ENCODE data around the gene SEMG1.

SEMG1 gene

GRCh38 chr20:45229264-45230056, 22.6 kb downstream of the SEMG1 start:
- no peaks in the 10 kb centered on the region for H3K9me3 ChIP-seq (ENCODE audit: control insufficient read depth, low read length)
- H3K4me3 ChIP-seq (ENCODE audit: low read length) = no peak overlapping the region
- H3K36me3 ChIP-seq (ENCODE audit: control insufficient read depth, insufficient read depth, low read length) = no peaks in the 10 kb centered on the region
- no peak overlapping the region for H3K9ac ChIP-seq (ENCODE audit: low read length)
- no peaks in the 10 kb centered on the region for H3K27me3 ChIP-seq (ENCODE audit: control insufficient read depth, insufficient read depth, low read length)
- H3K4me1 ChIP-seq (ENCODE audit: control insufficient read depth, insufficient read depth, low read length) = no peaks in the 10 kb centered on the region

GRCh38 chr20:45230631-45231030, 23.8 kb downstream of the SEMG1 start:
- Histone ChIP-seq H3K9me3 (ENCODE audit: control insufficient read depth, low read length) (no peaks in the 10 kb centered on the region), H3K4me1 (ENCODE audit: control insufficient read depth, insufficient read depth, low read length) (no peaks in the 10 kb centered on the region)

DNA sequence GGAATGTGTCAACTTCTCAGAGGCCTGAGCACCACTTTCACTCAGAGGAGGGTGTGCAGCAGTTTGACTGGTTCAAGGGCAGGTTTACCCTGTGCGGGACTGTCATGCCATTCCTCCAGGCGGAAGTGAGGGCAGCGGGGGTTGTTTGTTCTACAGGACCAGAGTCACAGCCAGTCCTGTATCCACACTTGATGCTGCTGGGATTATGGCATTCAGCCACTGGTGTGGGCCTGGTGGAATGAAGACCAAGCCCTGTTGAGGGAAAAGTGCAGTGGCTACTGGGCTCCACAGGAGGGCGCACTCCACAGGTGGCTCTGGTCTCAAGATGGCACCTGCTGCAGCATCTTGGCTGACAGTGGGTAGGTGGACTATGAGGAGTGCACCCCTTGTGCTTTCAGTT, 29.2 kb downstream of the SEMG1 start:
- Histone ChIP-seq H3K9ac (ENCODE audit: low read length) (no peak overlapping the region), H3K4me3 (ENCODE audit: low read length) (no peak overlapping the region), H3K4me1 (ENCODE audit: control insufficient read depth, insufficient read depth, low read length) (no peaks in the 10 kb centered on the region), H3K9me3 (ENCODE audit: control insufficient read depth, low read length) (no peaks in the 10 kb centered on the region), H3K36me3 (ENCODE audit: control insufficient read depth, insufficient read depth, low read length) (no peaks in the 10 kb centered on the region), H3K27me3 (ENCODE audit: control insufficient read depth, insufficient read depth, low read length) (no peaks in the 10 kb centered on the region)

More at GRCh38 chr20:45230631-45231030, 23.8 kb downstream of the SEMG1 start:
- H3K27me3 ChIP-seq (ENCODE audit: control insufficient read depth, insufficient read depth, low read length) = no peaks in the 10 kb centered on the region
- H3K36me3 ChIP-seq (ENCODE audit: control insufficient read depth, insufficient read depth, low read length) = no peaks in the 10 kb centered on the region
- no peak overlapping the region for H3K4me3 ChIP-seq (ENCODE audit: low read length)
- H3K9ac ChIP-seq (ENCODE audit: low read length) = no peak overlapping the region

DNA sequence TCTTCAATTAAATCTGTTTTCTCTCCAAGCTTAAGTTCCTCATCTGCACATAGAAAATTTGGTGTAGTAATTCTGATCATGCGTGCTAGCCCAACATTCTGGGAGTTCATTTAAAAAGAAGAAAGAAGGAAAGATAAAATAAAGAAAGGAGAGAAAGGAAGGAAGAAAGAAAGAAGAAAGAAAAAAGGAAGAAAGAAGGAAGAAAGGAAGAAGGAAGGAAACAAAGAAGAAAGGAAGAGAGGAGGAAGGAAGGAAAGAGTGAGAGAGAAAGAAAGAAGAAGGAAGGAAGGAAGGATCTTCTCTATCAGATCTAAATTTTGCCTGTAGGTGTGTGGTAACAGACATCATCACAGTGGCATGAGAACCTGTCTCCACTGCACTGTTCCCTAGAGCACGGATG, 31.3 kb downstream of the SEMG1 start:
- H3K4me1 ChIP-seq (ENCODE audit: control insufficient read depth, insufficient read depth, low read length) = no peaks in the 10 kb centered on the region
- H3K27me3 ChIP-seq (ENCODE audit: control insufficient read depth, insufficient read depth, low read length) = no peaks in the 10 kb centered on the region
- H3K4me3 ChIP-seq (ENCODE audit: low read length) = no peak overlapping the region
- H3K9me3 ChIP-seq (ENCODE audit: control insufficient read depth, low read length) = no peaks in the 10 kb centered on the region
- no peaks in the 10 kb centered on the region for H3K36me3 ChIP-seq (ENCODE audit: control insufficient read depth, insufficient read depth, low read length)
- no peak overlapping the region for H3K9ac ChIP-seq (ENCODE audit: low read length)

- Histone ChIP-seq H3K9me3 (ENCODE audit: control insufficient read depth, low read length) (no peaks in the 10 kb centered on the region), H3K9ac (ENCODE audit: low read length) (no peak overlapping the region), H3K27me3 (ENCODE audit: control insufficient read depth, insufficient read depth, low read length) (no peaks in the 10 kb centered on the region), H3K36me3 (ENCODE audit: control insufficient read depth, insufficient read depth, low read length) (no peaks in the 10 kb centered on the region), H3K4me3 (ENCODE audit: low read length) (no peak overlapping the region), H3K4me1 (ENCODE audit: control insufficient read depth, insufficient read depth, low read length) (peaks cover 8% of the 10 kb centered on the region)
Observed at GRCh38 chr20:45246109-45246508, 39.3 kb downstream of the SEMG1 start.

DNA sequence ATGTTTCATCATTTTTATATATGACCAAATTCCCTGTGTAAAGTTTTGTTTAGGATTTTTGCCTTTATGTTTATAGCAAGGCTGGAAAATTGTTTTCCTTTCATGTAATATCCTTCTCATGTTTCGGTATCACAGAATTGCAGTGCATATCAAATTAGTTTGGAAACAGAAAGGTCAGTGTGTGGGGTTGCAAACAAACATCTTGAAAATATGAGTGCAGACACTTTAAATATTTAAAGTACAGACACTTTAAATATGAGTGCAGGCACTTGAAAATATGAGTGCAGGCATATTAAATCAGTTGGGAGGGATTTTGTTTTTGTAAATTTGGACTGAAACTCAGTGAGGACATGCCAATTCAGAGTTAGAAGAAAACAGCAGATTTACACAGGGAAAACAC, 41.0 kb downstream of the SEMG1 start:
- Histone ChIP-seq H3K9ac (ENCODE audit: low read length) (no peak overlapping the region), H3K36me3 (ENCODE audit: control insufficient read depth, insufficient read depth, low read length) (no peaks in the 10 kb centered on the region), H3K9me3 (ENCODE audit: control insufficient read depth, low read length) (no peaks in the 10 kb centered on the region), H3K27me3 (ENCODE audit: control insufficient read depth, insufficient read depth, low read length) (no peaks in the 10 kb centered on the region), H3K4me1 (ENCODE audit: control insufficient read depth, insufficient read depth, low read length) (peaks cover 16% of the 10 kb centered on the region), H3K4me3 (ENCODE audit: low read length) (no peak overlapping the region)

DNA sequence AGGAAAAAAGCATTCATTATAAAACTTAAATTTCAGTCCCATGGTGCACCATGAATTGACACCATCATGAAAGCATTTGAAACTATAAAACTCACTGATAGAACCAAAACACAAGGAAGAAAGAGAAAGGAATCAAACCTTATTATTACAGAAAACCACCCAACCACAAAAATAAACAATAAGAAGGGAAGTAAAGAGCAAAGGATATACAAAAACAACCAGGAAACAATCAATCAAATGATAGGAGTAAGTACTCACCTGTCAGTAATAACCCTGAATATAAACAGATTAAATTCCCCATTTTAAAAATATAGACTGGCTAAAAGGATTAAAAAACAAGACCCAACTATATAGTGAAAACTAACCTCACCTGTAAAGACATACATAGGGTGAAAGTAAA, 41.8 kb downstream of the SEMG1 start:
- Histone ChIP-seq H3K27me3 (ENCODE audit: control insufficient read depth, insufficient read depth, low read length) (no peaks in the 10 kb centered on the region), H3K4me3 (ENCODE audit: low read length) (no peak overlapping the region), H3K4me1 (ENCODE audit: control insufficient read depth, insufficient read depth, low read length) (peaks cover 24% of the 10 kb centered on the region), H3K36me3 (ENCODE audit: control insufficient read depth, insufficient read depth, low read length) (no peaks in the 10 kb centered on the region), H3K9ac (ENCODE audit: low read length) (no peak overlapping the region), H3K9me3 (ENCODE audit: control insufficient read depth, low read length) (no peaks in the 10 kb centered on the region)

DNA sequence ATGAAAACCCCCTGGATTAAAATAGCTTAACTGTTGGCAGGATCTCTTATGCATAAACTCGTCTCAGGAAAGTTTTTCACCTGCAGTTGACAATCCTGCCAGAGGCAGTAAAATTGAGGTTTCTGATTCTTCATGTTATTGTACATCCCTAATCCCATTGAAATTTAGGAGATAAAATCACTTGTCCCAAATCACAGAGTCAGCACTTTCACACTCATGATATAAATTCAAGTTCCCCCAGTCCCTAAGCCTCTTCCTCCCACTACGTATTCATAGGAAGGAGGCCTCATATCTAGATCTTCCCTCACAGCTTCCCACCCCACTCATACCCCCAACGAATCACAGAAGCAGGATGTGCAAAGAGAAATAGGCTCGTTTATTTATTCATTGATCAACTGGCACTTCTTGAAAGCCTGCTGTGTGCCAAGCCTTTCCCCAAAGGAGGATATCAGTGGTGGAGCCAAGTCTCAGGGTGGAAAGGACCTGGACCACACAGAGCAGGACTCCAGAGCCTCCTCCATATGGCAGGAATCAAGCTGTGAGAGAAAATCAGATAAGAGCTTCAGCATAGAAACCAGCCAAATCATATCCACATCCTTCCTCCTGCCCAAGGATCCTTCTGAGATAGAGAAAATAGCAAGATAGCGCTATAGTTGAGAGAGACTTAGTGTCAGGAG, 45.2 kb downstream of the SEMG1 start:
- no peaks in the 10 kb centered on the region for H3K36me3 ChIP-seq (ENCODE audit: control insufficient read depth, insufficient read depth, low read length)
- H3K9me3 ChIP-seq (ENCODE audit: control insufficient read depth, low read length) = no peaks in the 10 kb centered on the region
- no peaks in the 10 kb centered on the region for H3K27me3 ChIP-seq (ENCODE audit: control insufficient read depth, insufficient read depth, low read length)
- H3K4me1 ChIP-seq (ENCODE audit: control insufficient read depth, insufficient read depth, low read length) = peaks cover 42% of the 10 kb centered on the region
- no peak overlapping the region for H3K9ac ChIP-seq (ENCODE audit: low read length)
- no peak overlapping the region for H3K4me3 ChIP-seq (ENCODE audit: low read length)

DNA sequence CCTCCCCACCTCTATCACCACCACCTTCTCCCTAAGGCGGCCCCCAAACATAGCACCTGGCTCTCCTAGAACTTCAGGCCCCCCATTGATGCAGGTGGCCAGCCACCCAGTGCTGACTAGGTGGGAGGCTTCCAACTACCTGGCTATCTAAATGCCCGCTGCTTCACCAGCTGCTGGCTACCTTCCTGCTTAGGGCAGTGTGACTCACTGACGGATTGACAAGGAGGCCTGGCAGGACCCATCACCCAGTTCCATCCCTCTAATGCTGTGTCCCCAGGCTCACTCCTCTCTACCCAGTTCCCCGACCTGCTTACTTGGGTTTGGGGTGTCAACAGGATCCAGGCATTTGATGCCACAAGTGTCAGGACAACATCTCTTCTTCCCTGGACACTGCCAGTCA, 46.4 kb downstream of the SEMG1 start:
- Histone ChIP-seq H3K27me3 (ENCODE audit: control insufficient read depth, insufficient read depth, low read length) (no peaks in the 10 kb centered on the region), H3K9ac (ENCODE audit: low read length) (peak overlapping the region; percentile 36), H3K36me3 (ENCODE audit: control insufficient read depth, insufficient read depth, low read length) (no peaks in the 10 kb centered on the region), H3K4me3 (ENCODE audit: low read length) (peak overlapping the region; percentile 20), H3K4me1 (ENCODE audit: control insufficient read depth, insufficient read depth, low read length) (peaks cover 37% of the 10 kb centered on the region), H3K9me3 (ENCODE audit: control insufficient read depth, low read length) (no peaks in the 10 kb centered on the region)

DNA sequence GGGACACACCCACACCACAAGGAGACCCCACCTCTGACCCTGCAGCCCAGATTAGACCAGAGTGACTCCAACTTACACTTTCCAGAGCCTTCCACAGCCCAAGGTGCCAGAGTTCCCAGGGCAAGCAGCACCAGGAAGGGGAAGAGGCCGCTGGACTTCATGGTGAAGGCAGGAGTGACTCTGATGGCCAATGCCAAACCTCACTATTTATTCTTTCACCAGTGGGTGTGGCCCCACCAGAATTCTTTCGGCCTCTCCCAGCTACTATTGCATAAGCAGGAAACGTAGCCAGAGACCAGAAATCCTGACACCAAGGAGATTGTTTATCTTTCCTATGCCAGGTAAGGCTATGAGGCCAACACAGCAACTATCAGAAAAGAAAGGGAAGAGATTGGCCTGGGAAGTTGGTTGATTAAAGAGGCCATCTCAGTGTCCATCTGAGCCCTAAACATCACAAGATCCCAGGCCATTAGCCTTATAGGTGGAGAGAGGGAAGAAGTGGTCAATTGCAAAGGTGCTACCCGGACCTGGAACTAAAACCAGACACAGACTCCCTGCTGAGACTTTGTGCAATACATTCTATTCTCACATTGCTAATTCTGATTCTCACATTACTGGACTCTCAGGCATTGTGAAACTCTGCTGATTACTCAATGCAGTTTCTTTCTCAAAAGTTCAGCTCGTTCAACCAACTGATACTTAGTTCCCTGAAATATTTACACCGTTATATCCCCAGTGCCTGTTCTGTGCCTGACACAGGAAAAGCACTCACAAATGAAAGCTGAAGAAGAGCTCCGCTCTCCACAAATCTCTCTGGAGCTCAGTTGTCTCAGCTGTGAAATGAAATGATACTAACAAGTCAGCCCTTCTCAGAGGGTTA, 47.8 kb downstream of the SEMG1 start, which contains the start of gene SLPI:
TSS of gene SLPI (minus strand) at position 182 of the 880 bp plus-strand sequence. CDS start at position 161, 21 bp downstream.
- Histone ChIP-seq H3K9me3 (ENCODE audit: control insufficient read depth, low read length) (no peaks in the 10 kb centered on the region), H3K9ac (ENCODE audit: low read length) (peak within 1 kb of the TSS; percentile 36), H3K4me1 (ENCODE audit: control insufficient read depth, insufficient read depth, low read length) (peaks cover 34% of the 10 kb centered on the region), H3K4me3 (ENCODE audit: low read length) (peak within 1 kb of the TSS; percentile 20), H3K27me3 (ENCODE audit: control insufficient read depth, insufficient read depth, low read length) (no peaks in the 10 kb centered on the region), H3K36me3 (ENCODE audit: control insufficient read depth, insufficient read depth, low read length) (no peaks in the 10 kb centered on the region)

DNA sequence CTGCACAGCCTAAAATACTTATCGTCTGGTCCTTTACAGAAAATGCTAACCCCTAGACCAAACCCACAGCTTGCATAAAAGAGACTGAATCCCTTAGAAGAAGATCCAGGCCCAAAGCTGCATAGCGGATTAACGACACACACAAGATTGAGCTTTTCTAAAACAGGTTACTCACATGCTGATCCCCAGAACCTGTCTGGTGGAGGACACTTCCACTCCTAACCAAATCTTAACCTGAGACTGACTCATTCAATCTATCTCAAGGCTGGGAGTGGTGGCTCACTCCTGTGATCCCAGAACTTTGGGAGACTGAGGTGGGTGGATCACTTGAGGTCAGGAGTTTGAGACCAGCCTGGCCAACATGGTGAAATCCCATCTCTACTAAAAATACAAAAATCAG, 50.3 kb downstream of the SEMG1 start:
- no peaks in the 10 kb centered on the region for H3K27me3 ChIP-seq (ENCODE audit: control insufficient read depth, insufficient read depth, low read length)
- no peaks in the 10 kb centered on the region for H3K9me3 ChIP-seq (ENCODE audit: control insufficient read depth, low read length)
- no peak overlapping the region for H3K4me3 ChIP-seq (ENCODE audit: low read length)
- H3K9ac ChIP-seq (ENCODE audit: low read length) = no peak overlapping the region
- H3K36me3 ChIP-seq (ENCODE audit: control insufficient read depth, insufficient read depth, low read length) = no peaks in the 10 kb centered on the region
- H3K4me1 ChIP-seq (ENCODE audit: control insufficient read depth, insufficient read depth, low read length) = peaks cover 32% of the 10 kb centered on the region

DNA sequence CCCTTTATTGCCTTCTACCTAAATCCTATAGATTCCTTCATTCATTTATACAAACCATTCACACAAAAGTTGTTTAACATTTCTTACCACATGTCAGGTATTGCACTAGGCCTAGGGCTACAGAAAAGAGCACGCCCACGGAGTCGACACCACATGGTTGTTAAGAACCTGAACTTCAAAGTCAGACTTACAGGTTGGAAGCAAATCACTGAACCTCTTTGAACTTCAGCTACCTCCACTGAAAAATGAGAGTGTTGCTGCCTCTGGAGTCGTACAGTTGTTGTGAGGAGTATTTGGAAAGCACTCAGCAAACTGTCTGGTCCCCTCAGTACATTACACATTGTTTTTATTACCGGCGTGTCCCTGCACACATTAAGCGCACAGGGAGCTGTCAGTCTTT, 50.9 kb downstream of the SEMG1 start:
- no peaks in the 10 kb centered on the region for H3K36me3 ChIP-seq (ENCODE audit: control insufficient read depth, insufficient read depth, low read length)
- H3K9ac ChIP-seq (ENCODE audit: low read length) = no peak overlapping the region
- no peaks in the 10 kb centered on the region for H3K27me3 ChIP-seq (ENCODE audit: control insufficient read depth, insufficient read depth, low read length)
- H3K4me1 ChIP-seq (ENCODE audit: control insufficient read depth, insufficient read depth, low read length) = peaks cover 27% of the 10 kb centered on the region
- no peak overlapping the region for H3K4me3 ChIP-seq (ENCODE audit: low read length)
- H3K9me3 ChIP-seq (ENCODE audit: control insufficient read depth, low read length) = no peaks in the 10 kb centered on the region

Measured in mucosa of stomach (tissue), 1 donor.